MM.1S (cell line): Measurements from ENCODE around the gene RAB25.

ENCODE experiments used
- DNase-seq: peaks from one replicate; pipeline ENCODE4 v3.0.0-alpha.2; 2015
- H2AFZ ChIP-seq: fragments of 300-600 bp; sonication (generic); 2 replicates; pipeline ENCODE4 v1.6.0; 2016; ENCODE audit warnings: antibody characterized with exemption, low read length
- H3F3A ChIP-seq: fragments of 300-600 bp; sonication (generic); 2 replicates; pipeline ENCODE4 v1.6.1; 2016; ENCODE audit warnings: mild to moderate bottlenecking, antibody characterized with exemption, low read length, moderate library complexity, mixed read lengths; ENCODE audit not compliant: insufficient read depth
- H3K27ac ChIP-seq: fragments of 300-600 bp; sonication (generic); 2 replicates; pipeline ENCODE4 v1.5.1; 2016; ENCODE audit warnings: mild to moderate bottlenecking, low read length
- H3K27me3 ChIP-seq: fragments of 300-600 bp; sonication (generic); replicated peaks from 2 replicates; pipeline ENCODE4 v1.6.0; 2016; ENCODE audit warnings: low read length; ENCODE audit not compliant: insufficient read depth
- H3K36me3 ChIP-seq: fragments of 300-600 bp; sonication (generic); replicated peaks from 2 replicates; pipeline ENCODE4 v1.6.1; 2016; ENCODE audit warnings: mild to moderate bottlenecking, low read length, mixed read lengths; ENCODE audit not compliant: insufficient read depth
- H3K4me1 ChIP-seq: fragments of 300-600 bp; sonication (generic); 2 replicates; pipeline ENCODE4 v1.6.1; 2016; ENCODE audit warnings: low read length, mixed read lengths
- H3K4me2 ChIP-seq: fragments of 300-600 bp; sonication (generic); 2 replicates; pipeline ENCODE4 v1.6.0; 2016; ENCODE audit warnings: low read depth, low read length
- H3K4me3 ChIP-seq: fragments of 300-600 bp; sonication (generic); 2 replicates; pipeline ENCODE4 v1.5.1; 2016; ENCODE audit warnings: low read length, mixed read lengths
- H3K79me2 ChIP-seq: fragments of 300-600 bp; sonication (generic); 2 replicates; pipeline ENCODE4 v1.6.1; 2016; ENCODE audit warnings: mixed run types, low read length, mixed read lengths
- H3K9ac ChIP-seq: fragments of 300-600 bp; sonication (generic); 2 replicates; pipeline ENCODE4 v1.6.1; 2016; ENCODE audit warnings: low read length, mixed read lengths
- H3K9me2 ChIP-seq: fragments of 300-600 bp; sonication (generic); replicated peaks from 2 replicates; pipeline ENCODE4 v1.6.1; 2016; ENCODE audit warnings: mild to moderate bottlenecking, low read length, mixed read lengths; ENCODE audit not compliant: insufficient read depth
- H3K9me3 ChIP-seq: fragments of 300-600 bp; sonication (generic); replicated peaks from 2 replicates; pipeline ENCODE4 v1.6.1; 2016; ENCODE audit warnings: mild to moderate bottlenecking, low read length, mixed read lengths; ENCODE audit not compliant: insufficient read depth
- H4K20me1 ChIP-seq: fragments of 300-600 bp; sonication (generic); 2 replicates; pipeline ENCODE4 v1.6.1; 2016; ENCODE audit warnings: mild to moderate bottlenecking, low read length, moderate library complexity, mixed read lengths; ENCODE audit not compliant: insufficient read depth
- CTCF ChIP-seq: fragments of 300-600 bp; sonication (generic); IDR thresholded peaks from 2 replicates; pipeline ENCODE4 v1.5.1; 2016; ENCODE audit warnings: antibody characterized with exemption, low read length, mixed read lengths
- EZH2 ChIP-seq: fragments of 300-600 bp; sonication (generic); optimal IDR thresholded peaks from 2 replicates; pipeline ENCODE3; 2017; ENCODE audit warnings: low read depth, mild to moderate bottlenecking, antibody characterized with exemption, low read length, mixed read lengths
- EZH2phosphoT487 ChIP-seq: fragments of 300-600 bp; sonication (generic); IDR thresholded peaks from 2 replicates; pipeline ENCODE4 v1.6.1; 2018; ENCODE audit warnings: antibody characterized with exemption, low read length

The RAB25 gene

GRCh38 chr1:156110252-156110651, 49.3 kb downstream of the RAB25 start:
- Histone ChIP-seq H4K20me1 (no peaks in the 10 kb centered on the region), H3K9ac (no peak overlapping the region), H3K9me2 (no peaks in the 10 kb centered on the region), H3K79me2 (no peaks in the 10 kb centered on the region), H3K36me3 (no peaks in the 10 kb centered on the region), H3K27ac (no peak overlapping the region), H3K4me3 (no peak overlapping the region), H3K4me2 (no peak overlapping the region), H3F3A (peaks cover 17% of the 10 kb centered on the region; the same call in 1 of the 2 replicates), H3K9me3 (no peaks in the 10 kb centered on the region), H3K4me1 (peaks cover 21% of the 10 kb centered on the region), H3K27me3 (peaks cover 5% of the 10 kb centered on the region; the same call in 1 of the 2 replicates), H2AFZ (no peak overlapping the region)
- TF ChIP-seq EZH2 (no peak), CTCF (no peak), EZH2phosphoT487 (no peak)
- DNase-seq, result no peak

GRCh38 chr1:156111355-156111962, 50.5 kb downstream of the RAB25 start:
- H3K4me3 ChIP-seq, result no peak overlapping the region
- H4K20me1 ChIP-seq, result no peaks in the 10 kb centered on the region
- TF ChIP-seq CTCF, result no peak
- TF ChIP-seq EZH2phosphoT487, result no peak
- TF ChIP-seq EZH2, result no peak
- no peak overlapping the region for H2AFZ ChIP-seq
- peaks cover 20% of the 10 kb centered on the region for H3K4me1 ChIP-seq
- no peak overlapping the region for H3K4me2 ChIP-seq
- no peaks in the 10 kb centered on the region for H3K79me2 ChIP-seq
- no peak overlapping the region for H3K27ac ChIP-seq
- no peak for DNase-seq
- no peak overlapping the region for H3K9ac ChIP-seq
- H3K9me2 ChIP-seq, result no peaks in the 10 kb centered on the region
- H3K36me3 ChIP-seq, result no peaks in the 10 kb centered on the region
- H3K27me3 ChIP-seq, result peaks cover 5% of the 10 kb centered on the region; the same call in 1 of the 2 replicates
- H3F3A ChIP-seq, result peaks cover 10% of the 10 kb centered on the region; the same call in 1 of the 2 replicates
- H3K9me3 ChIP-seq, result no peaks in the 10 kb centered on the region

DNA sequence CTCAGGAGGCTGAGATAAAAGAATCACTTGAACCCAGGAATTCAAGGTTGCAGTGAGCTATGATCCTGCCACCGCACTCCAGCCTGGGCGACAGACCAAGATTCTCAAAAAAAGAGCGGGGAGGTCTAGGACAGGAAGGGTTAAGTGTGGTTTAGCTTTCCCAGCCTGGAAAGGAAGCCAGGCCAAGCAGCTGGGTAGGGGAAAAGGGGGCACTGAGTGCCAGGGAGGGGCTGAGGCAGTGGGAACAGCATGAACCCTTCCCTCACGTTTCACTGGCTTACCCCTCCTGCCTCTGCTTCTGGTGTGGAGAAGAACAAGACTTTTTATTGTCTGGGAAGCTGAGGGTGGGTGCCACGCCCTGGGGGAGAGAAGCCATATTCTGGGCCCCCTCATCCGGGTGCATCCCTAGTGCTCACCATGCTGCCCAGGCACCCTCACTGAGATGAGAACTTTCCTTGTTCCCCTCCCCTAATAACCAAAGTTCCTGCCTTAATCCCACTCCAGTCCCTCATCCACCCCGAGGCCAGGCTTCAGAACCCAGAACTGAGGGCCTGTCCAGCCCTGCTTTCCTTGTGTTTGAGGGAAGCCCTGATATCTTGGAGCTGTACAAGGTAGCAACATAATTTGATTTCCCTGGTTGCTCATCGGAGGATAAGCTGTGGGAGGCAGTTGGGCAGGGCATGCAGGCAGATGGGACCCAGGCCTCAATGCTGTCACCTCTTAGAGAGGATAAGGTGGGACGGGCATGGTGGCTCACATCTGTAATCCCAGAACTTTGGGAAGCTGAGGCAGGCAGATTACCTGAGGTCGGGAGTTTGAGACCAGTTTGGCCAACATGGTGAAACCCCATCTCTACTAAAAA, 51.5 kb downstream of the RAB25 start:
- DNase-seq, result no peak
- Histone ChIP-seq H3F3A (peaks cover under 1% of the 10 kb centered on the region; the same call in 1 of the 2 replicates), H3K9me3 (no peaks in the 10 kb centered on the region), H4K20me1 (no peaks in the 10 kb centered on the region), H3K79me2 (no peaks in the 10 kb centered on the region), H3K27me3 (peaks cover 5% of the 10 kb centered on the region; the same call in 1 of the 2 replicates), H3K9ac (no peak overlapping the region), H3K9me2 (no peaks in the 10 kb centered on the region), H3K4me3 (no peak overlapping the region), H3K4me1 (peaks cover 11% of the 10 kb centered on the region), H3K27ac (no peak overlapping the region), H2AFZ (no peak overlapping the region), H3K36me3 (no peaks in the 10 kb centered on the region), H3K4me2 (no peak overlapping the region)
- TF ChIP-seq EZH2, result no peak
- TF ChIP-seq EZH2phosphoT487, result no peak
- no peak for TF ChIP-seq CTCF
